Renal cortex interstitium (tissue), 11 donors: ENCODE data around the gene TTC19. TPM values are rescaled to one million over a fixed set of nuclear protein-coding genes. Genes with fewer than 3 reads are reported as not detected.

Experiments used
- DNase-seq, 11 donors: peaks; one replicate each; pipeline ENCODE4 v3.0.0-alpha.2; 2013; ENCODE audit warnings: low read depth in 9 of 11, low spot score in 4 of 11; ENCODE audit errors: extremely low read depth in 1 of 11
- polyA plus RNA-seq, 3 donors: library from polyadenylated mRNA; unstranded; fragments of 120-200 nt; gene quantifications; one replicate each; pipeline ENCODE4 v1.2.1, GENCODE V29; 2013; ENCODE audit not compliant: insufficient read length in 3 of 3

TTC19 gene
- polyA plus RNA-seq, 3 donors: 51.1 to 70.3 (median 61.0) TPM

DNA sequence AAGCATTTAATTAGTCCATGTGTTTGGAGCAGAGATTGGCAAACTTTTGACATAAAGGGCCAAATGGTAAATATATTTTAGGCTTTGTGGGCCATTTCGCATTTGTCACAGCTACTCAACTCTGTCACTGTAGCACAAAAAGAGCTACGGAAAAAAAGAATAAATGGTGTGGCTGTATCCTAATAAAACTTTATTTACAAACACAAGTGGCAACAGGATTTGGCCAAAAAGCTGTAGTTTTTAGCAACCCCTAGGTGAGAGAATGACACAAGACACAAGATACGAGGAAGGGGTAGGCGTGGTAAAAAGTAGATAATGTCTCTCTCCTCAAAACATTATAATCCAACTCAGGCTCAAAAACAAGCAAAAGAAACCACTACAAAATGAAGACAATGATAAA is 66.5 kb downstream of the TTC19 start:
- DNase-seq: no peak

DNA sequence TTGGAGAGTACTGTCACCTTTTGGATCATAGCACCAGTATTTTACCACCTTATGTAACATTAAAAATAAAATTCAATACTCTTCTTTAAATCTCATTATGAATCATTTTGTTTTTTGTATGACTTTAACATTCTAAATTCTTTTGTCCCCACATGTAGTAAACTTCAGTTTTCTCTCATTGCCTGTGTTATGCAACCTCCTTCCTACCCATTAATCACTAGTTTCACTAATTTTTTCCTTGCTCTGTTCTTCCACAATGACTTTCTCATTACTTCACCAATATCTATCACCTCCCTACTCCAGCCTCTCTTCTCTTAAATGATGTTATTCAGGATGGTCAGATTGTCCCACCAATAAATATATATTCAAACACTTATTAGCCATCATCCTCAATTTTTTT is 68.7 kb downstream of the TTC19 start:
- DNase-seq: no peak

GRCh38 chr17:16072031-16072430 is 72.4 kb downstream of the TTC19 start:
- DNase-seq: no peak

- DNase-seq: no peak
Measured at GRCh38 chr17:16073845-16074244, 74.2 kb downstream of the TTC19 start.

GRCh38 chr17:16074423-16074822 is 74.8 kb downstream of the TTC19 start:
- no peak for DNase-seq

- DNase-seq: no peak
Measured at GRCh38 chr17:16075949-16076348, 76.3 kb downstream of the TTC19 start.

Other genes starting within 250 kb of the TTC19 start
- 1 to 10 TPM; 1.3 to 7.3 (median 5.1) TPM for gene ADORA2B, start 54.7 kb upstream of the TTC19 start, polyA plus RNA-seq
- 10 to 100 TPM; 41.2 to 64.2 (median 49.5) TPM for gene ZSWIM7, start 120 bp upstream of the TTC19 start, polyA plus RNA-seq
- 100 to 1,000 TPM; 101 to 110 (median 104) TPM for gene NCOR1, start 215.7 kb downstream of the TTC19 start, polyA plus RNA-seq
- 10 to 100 TPM; 23.3 to 47.2 (median 27.7) TPM for gene PIGL, start 217.4 kb downstream of the TTC19 start, polyA plus RNA-seq